ENCODE results near the gene SCARF2.
"Not testable (repeated sequence)": the region's sequence is repeated elsewhere in the genome, so short reads cannot be mapped to it uniquely, and the experiment has no call there.

Gene SCARF2

DNA sequence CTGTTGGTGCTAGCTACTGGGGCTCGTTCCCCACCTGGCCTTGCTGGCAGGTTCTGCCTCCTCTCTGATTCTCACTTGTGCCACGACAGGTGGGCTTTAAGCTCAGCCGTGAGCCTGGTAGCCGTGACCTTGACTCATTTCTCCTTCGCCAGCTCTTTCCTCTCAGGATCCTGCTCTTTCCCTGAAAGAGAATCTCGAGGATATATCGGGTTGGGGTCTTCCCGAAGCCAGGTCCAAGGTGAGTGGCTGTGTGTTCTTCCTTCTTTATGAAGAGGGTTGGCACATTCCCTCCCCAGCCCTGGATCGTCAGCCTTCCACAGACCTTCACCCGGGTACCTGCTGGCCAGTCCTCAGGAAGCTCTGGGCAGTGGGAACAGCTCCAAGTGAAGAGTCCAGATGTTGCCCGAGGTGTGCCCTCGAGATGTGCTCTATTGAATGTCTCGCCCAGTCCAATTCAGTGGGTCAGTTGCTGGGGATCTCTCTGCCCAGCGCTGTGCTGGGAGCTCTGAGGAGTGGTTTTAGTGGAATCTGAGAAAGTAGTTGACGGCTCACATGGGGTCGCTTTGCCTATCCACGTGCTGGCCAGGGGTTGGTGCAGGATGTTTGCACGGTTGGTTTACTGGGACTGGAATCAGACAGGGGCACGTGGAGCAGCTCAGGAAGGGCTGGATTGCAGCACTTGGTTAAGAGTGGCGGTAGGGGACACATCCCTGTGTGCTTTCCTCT is 42.3 kb downstream of the SCARF2 start:
- no peak for DNase-seq (ENCODE audit: low read depth in 2 of 2)

GRCh38 chr22:20393705-20394476 is 43.7 kb downstream of the SCARF2 start, which contains the start of gene ZNF74:
Gene ZNF74 (plus strand): TSS chr22:20394151. CDS start chr22:20394629, 478 bp downstream.
- peak; percentile 61 to 62 for DNase-seq (ENCODE audit: low read depth in 2 of 2)

- no peak for DNase-seq (ENCODE audit: low read depth in 2 of 2)
Measured at GRCh38 chr22:20392983-20393704, 44.5 kb downstream of the SCARF2 start.

GRCh38 chr22:20392365-20392881 is 45.2 kb downstream of the SCARF2 start:
- DNase-seq (ENCODE audit: low read depth in 2 of 2): not testable (repeated sequence)

DNA sequence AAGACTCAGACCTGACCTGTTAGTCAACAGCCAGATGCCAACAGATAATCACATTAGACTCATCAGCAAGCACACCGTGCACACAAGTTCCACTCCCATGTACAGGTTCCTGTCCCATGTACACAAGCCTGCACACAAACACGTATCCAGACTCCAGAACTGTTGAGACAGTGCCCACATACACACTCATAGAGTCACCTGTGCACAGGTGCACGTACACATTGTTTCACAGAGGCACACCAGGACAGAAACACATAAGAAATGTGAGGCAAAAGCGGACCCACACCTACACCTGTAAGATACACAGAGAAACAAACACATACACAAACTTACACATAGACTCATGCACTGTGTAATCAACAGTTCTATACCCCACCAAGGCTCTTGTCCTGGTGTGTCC is 46.4 kb downstream of the SCARF2 start:
- no peak for DNase-seq (ENCODE audit: low read depth in 2 of 2)

DNA sequence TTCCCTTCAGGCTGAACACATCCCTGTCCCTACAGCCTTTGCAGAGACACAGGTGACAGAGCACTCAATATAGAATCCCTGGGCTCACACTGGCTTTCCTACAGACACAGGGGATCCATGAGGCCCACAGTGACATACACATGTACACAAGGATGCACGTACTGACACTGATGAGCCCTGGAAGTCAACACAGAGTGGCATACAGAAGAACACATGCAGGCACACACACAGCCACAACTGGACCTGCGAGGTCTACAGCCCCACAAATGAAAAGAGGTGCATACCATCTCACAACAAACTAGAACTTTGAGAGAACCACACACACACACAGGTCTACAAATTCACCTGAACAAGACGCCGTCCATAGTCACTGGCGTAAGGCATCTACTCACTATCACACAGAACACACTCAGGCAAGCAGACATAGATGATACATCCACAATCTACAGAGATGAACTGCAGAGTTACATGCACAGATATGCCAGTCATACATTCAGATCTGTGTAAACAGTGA is 47.2 kb downstream of the SCARF2 start:
- DNase-seq (ENCODE audit: low read depth in 2 of 2): no peak

DNA sequence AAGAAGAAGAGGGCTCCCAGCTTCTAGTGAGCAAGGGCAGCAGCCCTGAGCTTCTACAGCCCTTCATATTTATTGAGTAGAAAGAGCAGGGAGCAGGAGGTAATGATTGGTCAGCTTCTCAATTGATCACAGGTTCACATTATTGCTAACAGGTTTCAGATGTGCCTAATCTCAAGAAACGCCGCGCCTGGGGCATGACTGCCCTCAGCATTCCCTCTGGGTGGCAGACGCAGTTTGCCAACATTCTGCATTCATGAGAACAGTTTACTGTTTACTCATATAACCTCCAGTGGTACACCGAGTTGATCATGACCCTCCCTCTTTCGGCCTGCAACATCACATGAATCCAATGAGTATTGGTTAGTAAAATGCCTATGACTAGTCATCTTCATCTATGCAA is 48.3 kb downstream of the SCARF2 start:
- no peak for DNase-seq (ENCODE audit: low read depth in 2 of 2)

DNA sequence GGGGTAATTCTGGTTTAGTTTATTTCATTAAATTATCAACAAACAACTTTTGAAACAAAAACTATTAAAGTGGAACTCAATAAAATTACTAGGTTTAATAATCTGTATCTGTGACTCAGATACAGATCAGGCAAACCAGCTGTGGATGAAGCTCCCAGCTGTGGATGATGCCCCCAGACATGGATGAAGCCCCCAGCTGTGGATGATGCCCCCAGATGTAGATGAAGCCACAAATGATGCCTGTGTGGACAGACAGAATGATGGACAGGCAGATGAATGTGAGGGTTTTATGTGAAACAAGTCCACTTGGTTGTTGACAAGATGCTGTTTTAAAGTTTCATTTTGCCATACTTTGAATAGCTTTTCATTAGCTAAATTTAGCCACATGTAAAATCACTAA is 49.4 kb downstream of the SCARF2 start:
- no peak for DNase-seq (ENCODE audit: low read depth in 2 of 2)

DNA sequence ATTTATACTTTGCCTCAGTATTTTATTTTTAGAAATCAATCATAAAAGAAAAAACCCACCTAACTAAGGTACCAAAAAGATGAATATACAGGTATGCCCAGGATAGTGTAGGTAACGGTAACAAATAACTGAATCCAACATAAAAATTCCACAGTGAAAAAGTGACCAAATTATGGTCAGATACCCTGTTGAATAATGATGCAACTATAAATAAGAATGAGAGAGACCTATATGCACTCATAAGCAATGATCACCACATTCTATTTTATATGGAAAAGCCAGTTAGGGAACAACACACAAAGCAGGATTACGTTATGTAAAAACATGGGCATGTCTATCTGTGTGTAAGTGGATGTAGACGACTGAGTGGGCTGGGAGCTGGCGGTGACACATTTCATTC is 50.7 kb downstream of the SCARF2 start:
- DNase-seq (ENCODE audit: low read depth in 2 of 2): no peak

GRCh38 chr22:20386336-20386735 is 51.3 kb downstream of the SCARF2 start:
- DNase-seq (ENCODE audit: low read depth in 2 of 2): no peak

DNA sequence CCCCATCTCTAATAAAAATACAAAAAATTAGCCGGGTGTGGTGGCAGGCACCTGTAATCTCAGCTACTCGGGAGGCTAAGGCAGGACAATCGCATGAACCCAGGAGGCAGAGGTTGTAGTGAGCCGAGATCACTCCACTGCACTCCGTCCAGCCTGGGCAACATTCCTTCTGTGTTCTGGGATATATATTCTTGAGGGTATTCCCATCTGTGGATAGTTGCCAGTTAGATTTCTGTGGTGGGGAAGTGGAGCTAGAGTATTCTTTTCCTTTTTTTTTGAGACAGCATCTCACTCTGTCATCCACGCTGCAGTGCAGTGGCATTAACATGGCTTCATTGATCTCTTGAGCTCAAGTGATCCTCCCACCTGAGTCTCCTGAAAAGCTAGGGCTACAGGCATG is 52.8 kb downstream of the SCARF2 start:
- DNase-seq (ENCODE audit: low read depth in 2 of 2): no peak

- no peak for DNase-seq (ENCODE audit: low read depth in 2 of 2)
Measured at GRCh38 chr22:20384171-20384570, 53.5 kb downstream of the SCARF2 start.

- DNase-seq (ENCODE audit: low read depth in 2 of 2): no peak
Measured at GRCh38 chr22:20383538-20383937, 54.1 kb downstream of the SCARF2 start.

- no peak for DNase-seq (ENCODE audit: low read depth in 2 of 2)
Measured at GRCh38 chr22:20380486-20380885, 57.1 kb downstream of the SCARF2 start.

DNA sequence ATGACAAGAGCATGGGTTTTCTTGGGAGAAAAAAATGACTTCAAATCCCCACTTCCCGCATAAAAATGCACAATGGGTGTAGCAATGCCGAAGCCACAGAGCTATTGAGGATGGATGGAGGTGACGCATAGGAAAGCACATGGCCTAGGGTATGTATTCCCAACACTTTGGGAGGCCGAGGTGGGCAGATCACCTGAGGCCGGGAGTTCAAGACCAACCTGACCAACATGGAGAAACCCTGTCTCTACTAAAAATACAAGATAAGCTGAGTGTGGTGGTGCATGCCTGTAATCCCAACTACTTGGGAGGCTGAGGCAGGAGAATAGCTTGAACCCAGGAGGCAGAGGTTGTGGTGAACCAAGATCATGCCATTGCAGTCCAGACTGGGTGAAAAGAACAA is 58.9 kb downstream of the SCARF2 start:
- DNase-seq (ENCODE audit: low read depth in 2 of 2): not testable (repeated sequence)

DNA sequence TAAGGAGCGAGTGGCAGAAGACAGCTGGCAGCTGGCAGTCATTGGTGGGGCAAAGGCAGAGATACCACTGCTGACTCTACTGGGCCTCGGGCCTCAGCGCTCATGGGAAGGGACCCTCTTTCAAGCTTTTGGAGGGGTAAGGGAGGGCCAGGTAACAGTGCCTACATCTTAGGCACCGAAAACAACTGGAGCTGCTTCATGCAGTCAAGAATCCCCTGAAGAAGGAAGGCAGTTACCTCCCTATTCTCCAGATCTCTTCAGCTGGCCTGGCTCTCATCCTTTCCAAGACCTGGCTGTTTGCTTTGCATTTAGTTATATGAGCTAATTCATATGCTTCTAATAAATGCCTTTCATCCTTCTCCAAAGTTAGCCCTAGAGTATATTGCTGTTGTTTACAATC is 59.5 kb downstream of the SCARF2 start:
- no peak for DNase-seq (ENCODE audit: low read depth in 2 of 2)

DNA sequence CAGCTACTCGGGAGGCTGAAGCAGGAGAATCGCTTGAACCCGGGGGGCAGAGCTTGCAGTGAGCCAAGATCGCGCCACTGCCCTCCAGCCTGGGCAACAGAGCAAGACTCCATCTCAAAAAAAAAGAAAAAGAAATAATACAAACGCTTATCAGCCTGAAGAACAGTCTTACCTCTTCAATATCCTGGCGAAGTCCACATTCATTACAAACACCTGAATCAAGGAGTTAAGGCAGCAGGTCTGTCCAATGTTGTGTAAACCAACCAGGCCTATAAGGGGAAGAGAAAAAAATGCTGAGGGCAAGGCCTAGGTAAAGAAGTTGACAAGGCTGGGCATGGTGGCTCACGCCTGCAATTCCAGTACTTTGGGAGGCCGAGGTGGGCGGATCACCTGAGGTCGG is 60.6 kb downstream of the SCARF2 start:
- DNase-seq (ENCODE audit: low read depth in 2 of 2): not testable (repeated sequence)

DNA sequence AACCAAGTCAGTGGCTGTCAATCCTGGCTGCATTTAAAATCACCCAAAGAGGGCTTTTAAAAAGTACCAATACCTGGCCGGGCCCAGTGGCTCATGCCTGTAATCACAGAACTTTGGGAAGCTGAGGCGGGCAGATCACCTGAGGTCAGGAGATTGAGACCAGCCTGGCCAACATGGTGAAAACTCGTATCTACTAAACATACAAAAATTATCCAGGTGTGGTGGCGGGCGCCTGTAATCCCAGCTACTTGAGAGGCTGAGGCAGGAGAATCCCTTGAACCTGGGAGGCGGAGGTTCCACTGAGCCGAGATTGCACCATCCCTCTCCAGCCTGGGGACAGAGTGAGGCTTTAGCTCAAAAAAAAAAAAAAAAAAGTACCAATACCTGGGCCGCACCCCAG is 61.3 kb downstream of the SCARF2 start:
- DNase-seq (ENCODE audit: low read depth in 2 of 2): not testable (repeated sequence)
